A549 (cell line): ENCODE measurements around the gene ELP2. TPM values are rescaled to one million over a fixed set of nuclear protein-coding genes. Genes with fewer than 3 reads are reported as not detected.
"Not testable (repeated sequence)": the region's sequence is repeated elsewhere in the genome, so short reads cannot be mapped to it uniquely, and the experiment has no call there.

Source experiments
- ATAC-seq, 2 experiments: fragments of 200-7000 bp in 1 of 2; fragments of >200 bp in 1 of 2; cut with Nextera tagmentation in 1 of 2; cut with Tn5 transposase in 1 of 2; 3 replicates each; pipeline versions ENCODE4 v1.8.0 to v1.9.1; 2018 to 2020; ENCODE audit warnings: mild to moderate bottlenecking in 1 of 2, moderate library complexity in 1 of 2
- CTCF ChIA-PET: fragments of 300-600 bp; sonication (Branson Sonifier 250); formaldehyde crosslinking; extraction: SDS; loops from one replicate; lab custom pipeline; 2021; ENCODE audit warnings: antibody characterized with exemption, inconsistent platforms; lab: Yijun Ruan, JAX
- POLR2A ChIA-PET: fragments of 350-600 bp; formaldehyde crosslinking; extraction: SDS; loops from one replicate; lab custom pipeline; 2021; ENCODE audit warnings: antibody characterized with exemption, inconsistent platforms; lab: Yijun Ruan, JAX
- DNase-seq, 2 experiments: peaks; one replicate each; pipeline versions ENCODE4 v3.0.0 to v3.0.0-alpha.2; 2011 to 2016; ENCODE audit warnings: low read depth in 1 of 2, low spot score in 1 of 2
- FAIRE-seq: peaks from 2 replicates; lab custom pipeline; 2011; peaks lifted over from hg19 to GRCh38; lab: Jason Lieb, UNC
- H3K27ac ChIP-seq, 2 experiments: fragments of >200 bp; sonication (Bioruptor Twin); formaldehyde crosslinking; 3 replicates each; pipeline ENCODE4 v1.5.1; 2016 to 2017
- H3K4me1 ChIP-seq: fragments of >200 bp; sonication (Bioruptor Twin); formaldehyde crosslinking; 3 replicates; pipeline ENCODE4 v1.6.1; 2016
- H3K4me2 ChIP-seq: fragments of >200 bp; sonication (Bioruptor Twin); formaldehyde crosslinking; 3 replicates; pipeline ENCODE4 v1.6.1; 2016
- H3K4me3 ChIP-seq: fragments of >200 bp; sonication (Bioruptor Twin); formaldehyde crosslinking; 3 replicates; pipeline ENCODE4 v1.5.1; 2016
- H3K9me3 ChIP-seq: fragments of >200 bp; sonication (Bioruptor Twin); formaldehyde crosslinking; 3 replicates; pipeline ENCODE4 v1.6.1; 2016
- BHLHE40 ChIP-seq: IDR thresholded peaks from 2 replicates; pipeline ENCODE4 v1.6.1; 2012; ENCODE audit warnings: low read depth, low read length, inconsistent platforms
- CBX8 ChIP-seq: fragments of 200-600 bp; sonication (generic); IDR thresholded peaks from 2 replicates; pipeline ENCODE4 v1.6.1; 2016
- CHD2 ChIP-seq: fragments of 150-350 bp; IDR thresholded peaks from 2 replicates; pipeline ENCODE4 v1.6.1; 2014; ENCODE audit warnings: low read length; ENCODE audit not compliant: partially characterized antibody
- CHD4 ChIP-seq: fragments of 200-600 bp; sonication (generic); IDR thresholded peaks from 2 replicates; pipeline ENCODE4 v1.6.1; 2016; ENCODE audit warnings: antibody characterized with exemption, mild to moderate bottlenecking, borderline replicate concordance
- CTCF ChIP-seq: fragments of >200 bp; sonication (Bioruptor Twin); formaldehyde crosslinking; IDR thresholded peaks from 3 replicates; pipeline ENCODE4 v1.5.1; 2016
- E2F6 ChIP-seq: IDR thresholded peaks from 2 replicates; pipeline ENCODE4 v1.6.1; 2012; ENCODE audit warnings: low read depth, borderline replicate concordance
- EHF ChIP-seq: fragments of 250-450 bp; sonication (Bioruptor Pico); IDR thresholded peaks from 2 replicates; pipeline ENCODE4 v1.5.0; 2020; ENCODE audit warnings: mild to moderate bottlenecking
- EHMT2 ChIP-seq: fragments of 200-600 bp; sonication (generic); IDR thresholded peaks from 2 replicates; pipeline ENCODE4 v1.6.1; 2016; ENCODE audit warnings: antibody characterized with exemption, low read depth, mild to moderate bottlenecking, moderate library complexity
- EP300 ChIP-seq, 2 experiments: fragments of >200 bp; sonication (Bioruptor Twin); formaldehyde crosslinking; IDR thresholded peaks; 2 replicates in 1 of 2; 3 replicates in 1 of 2; pipeline ENCODE4 v1.6.1; 2016 to 2017
- FOSL2 ChIP-seq, 2 experiments: fragments of 450-650 bp in 1 of 2; fragments of >200 bp in 1 of 2; sonication (Bioruptor Twin) in 1 of 2; formaldehyde crosslinking; IDR thresholded peaks; 2 replicates each; pipeline versions ENCODE4 v1.5.0 to v1.6.1; 2016 to 2020; ENCODE audit warnings: mild to moderate bottlenecking in 1 of 2, moderate library complexity in 1 of 2
- FOXS1 ChIP-seq: fragments of 250-450 bp; sonication (Bioruptor Pico); IDR thresholded peaks from 2 replicates; pipeline ENCODE4 v1.5.0; 2020; ENCODE audit warnings: mild to moderate bottlenecking, moderate library complexity
- HDAC2 ChIP-seq: fragments of 200-600 bp; sonication (generic); IDR thresholded peaks from 2 replicates; pipeline ENCODE4 v1.6.1; 2016
- HOXA7 ChIP-seq: fragments of 250-450 bp; sonication (Bioruptor Pico); IDR thresholded peaks from 2 replicates; pipeline ENCODE4 v1.5.0; 2020; ENCODE audit warnings: mild to moderate bottlenecking, moderate library complexity
- HOXB5 ChIP-seq: fragments of 250-450 bp; sonication (Bioruptor Pico); IDR thresholded peaks from 2 replicates; pipeline ENCODE4 v1.5.0; 2020; ENCODE audit warnings: mild to moderate bottlenecking, moderate library complexity
- JUN ChIP-seq, 2 experiments: fragments of >200 bp; sonication (Bioruptor Twin); formaldehyde crosslinking; IDR thresholded peaks; 2 replicates in 1 of 2; 3 replicates in 1 of 2; pipeline ENCODE4 v1.6.1; 2016 to 2017
- KDM1A ChIP-seq: fragments of 200-600 bp; sonication (generic); IDR thresholded peaks from 2 replicates; pipeline ENCODE4 v1.6.1; 2016; ENCODE audit warnings: low read depth, mild to moderate bottlenecking
- NPAS2 ChIP-seq: fragments of 250-450 bp; sonication (Bioruptor Pico); IDR thresholded peaks from 2 replicates; pipeline ENCODE4 v1.8.0; 2022; ENCODE audit warnings: mild to moderate bottlenecking, moderate library complexity, borderline replicate concordance
- NR3C1 ChIP-seq: fragments of >200 bp; sonication (Bioruptor Twin); formaldehyde crosslinking; IDR thresholded peaks from 3 replicates; pipeline ENCODE4 v1.6.1; 2017
- PHF8 ChIP-seq: fragments of 200-600 bp; sonication (generic); IDR thresholded peaks from 2 replicates; pipeline ENCODE4 v1.6.1; 2016; ENCODE audit warnings: low read depth, mild to moderate bottlenecking, antibody characterized with exemption, moderate library complexity, borderline replicate concordance
- RAD21 ChIP-seq, 2 experiments: fragments of >200 bp in 1 of 2; sonication (Bioruptor Twin) in 1 of 2; formaldehyde crosslinking in 1 of 2; IDR thresholded peaks in 1 of 2; conservative IDR thresholded peaks in 1 of 2; 2 replicates in 1 of 2; 3 replicates in 1 of 2; pipeline ENCODE4 v1.6.1; 2012 to 2018; ENCODE audit warnings: inconsistent platforms in 1 of 2
- RARB ChIP-seq: fragments of 250-450 bp; sonication (Bioruptor Pico); IDR thresholded peaks from 2 replicates; pipeline ENCODE4 v1.8.0; 2021; ENCODE audit warnings: mild to moderate bottlenecking, moderate library complexity
- REST ChIP-seq: fragments of 200-600 bp; sonication (generic); IDR thresholded peaks from 2 replicates; pipeline ENCODE4 v1.6.1; 2016; ENCODE audit warnings: antibody characterized with exemption, mild to moderate bottlenecking, moderate library complexity
- RFX5 ChIP-seq: fragments of 450-650 bp; IDR thresholded peaks from 2 replicates; pipeline ENCODE4 v1.7.1; 2014; ENCODE audit warnings: antibody characterized with exemption, mild to moderate bottlenecking, moderate library complexity
- SMC3 ChIP-seq: fragments of >200 bp; sonication (Bioruptor Twin); formaldehyde crosslinking; IDR thresholded peaks from 3 replicates; pipeline ENCODE4 v1.6.1; 2018; ENCODE audit warnings: inconsistent platforms
- ZC3H11A ChIP-seq: fragments of 450-650 bp; IDR thresholded peaks from 2 replicates; pipeline ENCODE4 v1.6.1; 2014; ENCODE audit warnings: antibody characterized with exemption, mild to moderate bottlenecking
- ZNF302 ChIP-seq: fragments of 250-450 bp; sonication (Bioruptor Pico); IDR thresholded peaks from 2 replicates; pipeline ENCODE4 v1.9.0; 2021; ENCODE audit warnings: inconsistent platforms, mild to moderate bottlenecking, moderate library complexity
- WGBS: methylation state at CpG from one replicate; pipeline ENCODE4 v1.1.6; 2017; ENCODE audit errors: missing lambda C conversion rate; 5-methylcytosine and 5-hydroxymethylcytosine counted together
- polyA plus RNA-seq, 4 experiments: library from polyadenylated mRNA; depleted of rRNA in 3 of 4; stranded (reverse); fragments of >200 nt; fragmentation: RNase III in 1 of 4; extraction: RNeasy Plus Mini Kit Qiagen cat#74134 plus additional on column Dnase treatment in 1 of 4; gene quantifications; 2 replicates in 3 of 4; 3 replicates in 1 of 4; pipeline ENCODE4 v1.2.3, GENCODE V29; 2011 to 2017

ELP2 gene
- polyA plus RNA-seq, 2 of the 4 experiments (the other 2 are of a cell fraction), result 28.8 to 73.4 TPM

- DNase-seq, result no peak
- Histone ChIP-seq H3K4me1 (no peaks in the 10 kb centered on the region), H3K4me2 (no peak overlapping the region), H3K27ac (no peak overlapping the region), H3K4me3 (no peak overlapping the region), H3K9me3 (no peaks in the 10 kb centered on the region)
- ChIA-PET POLR2A (interaction anchor here (0.7 kb wide), 1 partner anchor 1183 kb away, joined by 3 read pairs; no protein-coding TSS in a partner anchor), CTCF (no interaction called here)
- WGBS, result 90% methylated on average over 1 of the region's 1 CpG
- ATAC-seq, result no peak
- FAIRE-seq, result no peak
- no peak for TF ChIP-seq RAD21 (conservative IDR thresholded peaks at IDR 0.05 in 1 of 2, IDR thresholded peaks at IDR 0.05 in 1 of 2)
- TF ChIP-seq JUN (IDR thresholded peaks at IDR 0.05), result no peak
- no peak for TF ChIP-seq KDM1A
- TF ChIP-seq RARB (CRISPR knock-in tag), result no peak
- no peak for TF ChIP-seq PHF8
- no peak for TF ChIP-seq EHMT2
- no peak for TF ChIP-seq SMC3
- no peak for TF ChIP-seq HDAC2
- no peak for TF ChIP-seq NR3C1
- no peak for TF ChIP-seq FOSL2 (IDR thresholded peaks at IDR 0.05)
- no peak for TF ChIP-seq FOSL2 (CRISPR knock-in tag; IDR thresholded peaks at IDR 0.05)
- no peak for TF ChIP-seq EP300 (IDR thresholded peaks at IDR 0.05)
- no peak for TF ChIP-seq CHD2
- TF ChIP-seq CHD4, result no peak
- no peak for TF ChIP-seq CTCF
These were observed 33.3 kb downstream of the ELP2 start for GRCh38 chr18:36162981-36163380.

- H3K9me3 ChIP-seq, result no peaks in the 10 kb centered on the region
- POLR2A ChIA-PET, result no interaction called here
- no peaks in the 10 kb centered on the region for H3K4me1 ChIP-seq
- CTCF ChIA-PET, result no interaction called here
- H3K4me2 ChIP-seq, result no peak overlapping the region
- H3K27ac ChIP-seq, result no peak overlapping the region
- no peak for TF ChIP-seq ZNF302
- TF ChIP-seq RARB (CRISPR knock-in tag), result no peak
- TF ChIP-seq CBX8, result no peak
- TF ChIP-seq FOXS1 (CRISPR knock-in tag), result no peak
- no peak for TF ChIP-seq HOXB5 (CRISPR knock-in tag)
- no peak for TF ChIP-seq CHD2
- TF ChIP-seq HOXA7, result no peak
- TF ChIP-seq RFX5, result no peak
- TF ChIP-seq EHF (CRISPR knock-in tag), result no peak
- TF ChIP-seq NPAS2 (CRISPR knock-in tag), result no peak
- no peak for TF ChIP-seq REST
- no peak for TF ChIP-seq E2F6
- TF ChIP-seq CTCF, result no peak
- TF ChIP-seq BHLHE40, result no peak
- no peak for TF ChIP-seq JUN (IDR thresholded peaks at IDR 0.05)
- TF ChIP-seq ZC3H11A, result no peak
- no peak for FAIRE-seq
- DNase-seq, result no peak
- WGBS, result 100% methylated on average over 2 of the region's 3 CpGs
- no peak for ATAC-seq
- H3K4me3 ChIP-seq, result no peak overlapping the region
These were observed 38.1 kb downstream of the ELP2 start for GRCh38 chr18:36167692-36168218.

GRCh38 chr18:36168296-36168695 lies 38.6 kb downstream of the ELP2 start:
- H3K27ac ChIP-seq, POLR2A ChIA-PET, H3K4me3 ChIP-seq, H3K4me2 ChIP-seq, DNase-seq, CTCF ChIA-PET, ATAC-seq, FAIRE-seq, H3K4me1 ChIP-seq, H3K9me3 ChIP-seq: not testable (repeated sequence)
- WGBS, result 96% methylated on average over 3 of the region's 3 CpGs
